HG02763 (cell line): ENCODE measurements around the gene NHERF2.

Source experiments
- ATAC-seq: cut with Tn5 transposase; IDR thresholded peaks from one replicate; pipeline ENCODE4 v1.9.1; 2021; ENCODE audit warnings: mild to moderate bottlenecking, moderate library complexity; ENCODE audit not compliant: unreplicated experiment

The NHERF2 gene

GRCh38 chr16:2056681-2057407 lies 30.1 kb downstream of the NHERF2 start:
- no peak for ATAC-seq

GRCh38 chr16:2057438-2057837 lies 30.7 kb downstream of the NHERF2 start:
- ATAC-seq = no peak

- ATAC-seq = no peak
Measured at GRCh38 chr16:2058420-2058819, 31.7 kb downstream of the NHERF2 start.

GRCh38 chr16:2058872-2059271 lies 32.2 kb downstream of the NHERF2 start:
- no peak for ATAC-seq

GRCh38 chr16:2060346-2060745 lies 33.6 kb downstream of the NHERF2 start:
- ATAC-seq = no peak

- ATAC-seq = no peak
Measured at GRCh38 chr16:2061023-2061422, 34.3 kb downstream of the NHERF2 start.

- no peak for ATAC-seq
Measured at GRCh38 chr16:2061526-2061925, 34.8 kb downstream of the NHERF2 start.

- ATAC-seq = no peak
Measured at GRCh38 chr16:2062801-2063200, 36.1 kb downstream of the NHERF2 start.

- ATAC-seq = no peak
Measured at GRCh38 chr16:2063861-2064260, 37.2 kb downstream of the NHERF2 start.

- ATAC-seq = no peak
Measured at GRCh38 chr16:2064368-2064945, 37.8 kb downstream of the NHERF2 start.

GRCh38 chr16:2066139-2066538 lies 39.4 kb downstream of the NHERF2 start:
- no peak for ATAC-seq

GRCh38 chr16:2070576-2071453 lies 44.1 kb downstream of the NHERF2 start:
- no peak for ATAC-seq

GRCh38 chr16:2071454-2072202 lies 44.9 kb downstream of the NHERF2 start:
- no peak for ATAC-seq

- ATAC-seq = no peak
Measured at GRCh38 chr16:2072926-2073325, 46.2 kb downstream of the NHERF2 start.

GRCh38 chr16:2074071-2074470 lies 47.4 kb downstream of the NHERF2 start:
- no peak for ATAC-seq

GRCh38 chr16:2075631-2076030 lies 48.9 kb downstream of the NHERF2 start:
- ATAC-seq = no peak

GRCh38 chr16:2076072-2076865 lies 49.6 kb downstream of the NHERF2 start:
- ATAC-seq = no peak

GRCh38 chr16:2077016-2077415 lies 50.3 kb downstream of the NHERF2 start:
- ATAC-seq = no peak

- ATAC-seq = no peak
Measured at GRCh38 chr16:2077696-2078095, 51.0 kb downstream of the NHERF2 start.

GRCh38 chr16:2078096-2078495 lies 51.4 kb downstream of the NHERF2 start:
- no peak for ATAC-seq
